GM12878 (cell line): Measurements from ENCODE around the gene ZNF280C. TPM values are rescaled to one million over a fixed set of nuclear protein-coding genes. Genes with fewer than 3 reads are reported as not detected.

Source experiments
- ATAC-seq: fragments of 200-7000 bp; cut with Tn5 transposase; 3 replicates; pipeline ENCODE4 v1.9.1; 2020; ENCODE audit warnings: mild to moderate bottlenecking, moderate library complexity
- BruUV-seq: library from RNA; stranded (reverse); fragments of 400-500 nt; replicated peaks from 2 replicates; lab custom pipeline; 2021; lab: Mats Ljungman, UMichigan
- CTCF ChIA-PET: fragments of 300-600 bp; sonication (Branson Sonifier 250); formaldehyde crosslinking; extraction: SDS; loops from one replicate; lab custom pipeline; 2021; ENCODE audit warnings: inconsistent platforms; lab: Yijun Ruan, JAX
- POLR2A ChIA-PET: fragments of 350-600 bp; formaldehyde crosslinking; extraction: SDS; loops from one replicate; lab custom pipeline; 2021; ENCODE audit warnings: inconsistent platforms; lab: Charles Lee
- RAD21 ChIA-PET: fragments of 300-600 bp; sonication (Branson Sonifier 250); formaldehyde crosslinking; loops from one replicate; lab custom pipeline; 2023; ENCODE audit warnings: antibody characterized with exemption; ENCODE audit not compliant: unreplicated experiment; lab: Charles Lee
- SMC1A ChIA-PET: fragments of 300-600 bp; sonication (Branson Sonifier 250); formaldehyde crosslinking; loops from one replicate; lab custom pipeline; 2023; ENCODE audit not compliant: unreplicated experiment, uncharacterized antibody; lab: Charles Lee
- DNase-seq: peaks from one replicate; pipeline ENCODE4 v3.0.0-alpha.2; 2011; ENCODE audit warnings: low read depth, low spot score
- FAIRE-seq: peaks from 3 replicates; lab custom pipeline; 2011; peaks lifted over from hg19 to GRCh38; lab: Jason Lieb, UNC
- H2AFZ ChIP-seq: 2 replicates; pipeline ENCODE4 v1.6.0; 2011; ENCODE audit warnings: low read depth, low read length, control low read depth; ENCODE audit not compliant: control insufficient read depth
- H3K27ac ChIP-seq: 2 replicates; pipeline ENCODE4 v1.5.1; 2011; ENCODE audit warnings: control low read depth; ENCODE audit not compliant: control insufficient read depth, insufficient read depth
- H3K27me3 ChIP-seq, 2 experiments: replicated peaks in 1 of 2; 2 replicates each; pipeline versions ENCODE4 v1.6.0 to v1.6.1; 2011; ENCODE audit warnings: low read length in 1 of 2; ENCODE audit not compliant: control insufficient read depth in 2 of 2, insufficient read depth in 2 of 2
- H3K36me3 ChIP-seq, 2 experiments: 2 replicates each; pipeline ENCODE4 v1.5.1; 2011; ENCODE audit warnings: low read length in 1 of 2; ENCODE audit not compliant: control insufficient read depth in 2 of 2, insufficient read depth in 2 of 2
- H3K4me1 ChIP-seq: 2 replicates; pipeline ENCODE4 v1.6.1; 2011; ENCODE audit warnings: mild to moderate bottlenecking, low read length, moderate library complexity, mixed read lengths; ENCODE audit not compliant: control insufficient read depth, insufficient read depth
- H3K4me2 ChIP-seq: 2 replicates; pipeline ENCODE4 v1.6.0; 2011; ENCODE audit warnings: control low read depth; ENCODE audit not compliant: control insufficient read depth, insufficient read depth
- H3K4me3 ChIP-seq: fragments of 200-600 bp; sonication (generic); 2 replicates; pipeline ENCODE4 v1.5.1; 2016
- H3K79me2 ChIP-seq: 2 replicates; pipeline ENCODE4 v1.6.0; 2011; ENCODE audit warnings: low read length; ENCODE audit not compliant: control insufficient read depth, insufficient read depth
- H3K9ac ChIP-seq: 2 replicates; pipeline ENCODE4 v1.8.0; 2011; ENCODE audit warnings: low read length, control low read depth, mixed read lengths; ENCODE audit not compliant: control insufficient read depth, insufficient read depth
- H3K9me3 ChIP-seq: replicated peaks from 3 replicates; pipeline ENCODE4 v1.5.1; 2011; ENCODE audit warnings: mild to moderate bottlenecking, low read length; ENCODE audit not compliant: control insufficient read depth, insufficient read depth
- H4K20me1 ChIP-seq: 2 replicates; pipeline ENCODE4 v1.6.0; 2011; ENCODE audit not compliant: control insufficient read depth, insufficient read depth
- BRCA1 ChIP-seq: IDR thresholded peaks from 2 replicates; pipeline ENCODE4 v1.6.1; 2011; ENCODE audit warnings: low read depth, low read length, improper control_type of control experiment
- CEBPB ChIP-seq, 2 experiments: fragments of 150-350 bp in 1 of 2; IDR thresholded peaks; 2 replicates each; pipeline ENCODE4 v1.6.1; 2012 to 2014; ENCODE audit warnings: low read depth in 2 of 2, low read length in 2 of 2, borderline replicate concordance in 1 of 2, inconsistent platforms in 1 of 2
- CTCF ChIP-seq, 3 experiments: IDR thresholded peaks in 2 of 3; conservative IDR thresholded peaks in 1 of 3; 2 replicates each; pipeline ENCODE4 v1.5.1; 2011; ENCODE audit warnings: low read depth in 3 of 3, low read length in 3 of 3, mild to moderate bottlenecking in 3 of 3, control low read depth in 2 of 3, moderate library complexity in 2 of 3, inconsistent platforms in 1 of 3, mixed read lengths in 1 of 3; ENCODE audit not compliant: control insufficient read depth in 2 of 3, insufficient read depth in 1 of 3; ENCODE audit errors: extremely low read depth in 1 of 3
- GATAD2B ChIP-seq: fragments of 450-650 bp; conservative IDR thresholded peaks from 2 replicates; pipeline ENCODE4 v1.6.1; 2017; ENCODE audit warnings: low read depth, mild to moderate bottlenecking, moderate library complexity
- HDGF ChIP-seq: fragments of 450-650 bp; IDR thresholded peaks from 2 replicates; pipeline ENCODE4 v1.6.1; 2016; ENCODE audit warnings: antibody characterized with exemption
- MXI1 ChIP-seq: fragments of 150-350 bp; IDR thresholded peaks from 2 replicates; pipeline ENCODE4 v1.6.1; 2011; ENCODE audit warnings: low read depth, mild to moderate bottlenecking, inconsistent platforms, low read length, improper control_type of control experiment
- RCOR1 ChIP-seq: conservative IDR thresholded peaks from 2 replicates; pipeline ENCODE4 v1.6.1; 2012; ENCODE audit warnings: low read depth, low read length, improper control_type of control experiment
- ZBTB4 ChIP-seq: fragments of 450-650 bp; formaldehyde crosslinking; IDR thresholded peaks from 2 replicates; pipeline ENCODE4 v1.4.0; 2022; ENCODE audit warnings: mild to moderate bottlenecking, moderate library complexity
- WGBS: methylation state at CpG from one replicate; pipeline ENCODE4 v1.1.6; 2016; ENCODE audit warnings: low lambda C conversion rate; ENCODE audit not compliant: insufficient replicate concordance, insufficient coverage; ENCODE audit errors: missing lambda C conversion rate; 5-methylcytosine and 5-hydroxymethylcytosine counted together
- in situ Hi-C: fragments of 300-500 bp; cut with MboI; formaldehyde crosslinking; loops from 9 replicates; pipeline ENCODE4 v1.14.3; 2018; ENCODE audit warnings: mixed read lengths
- intact Hi-C: fragments of 100-400 bp; cut with micrococcal nuclease; formaldehyde crosslinking; loops from one replicate; pipeline ENCODE4 v1.14.2; 2022; ENCODE audit not compliant: unreplicated experiment
- polyA plus RNA-seq, 11 experiments: library from polyadenylated mRNA; depleted of rRNA in 4 of 11; unstranded in 6 of 11; stranded (reverse) in 5 of 11; fragments of >200 nt; fragmentation: Nextera tagmentation in 4 of 11; fragmentation: Illumina TruSeq in 1 of 11; extraction: Ambion mirVana in 4 of 11; extraction: Trizol in 1 of 11; gene quantifications; 1 replicate in 1 of 11; 2 replicates in 10 of 11; pipeline versions ENCODE4 v1.2.1 to v1.2.3, GENCODE V29; 2011 to 2016; ENCODE audit warnings: inconsistent platforms in 2 of 11, missing spikeins in 2 of 11, low read depth in 1 of 11
- total RNA-seq, 4 experiments: library from RNA; depleted of rRNA in 3 of 4; stranded (reverse); fragments of >200 nt in 3 of 4; fragmentation: Illumina TruSeq in 1 of 4; extraction: Trizol in 1 of 4; gene quantifications; 2 replicates each; pipeline versions ENCODE4 v1.2.1 to v1.2.3, GENCODE V29; 2013 to 2021

Gene ZNF280C
- total and polyA plus RNA-seq, 10 of the 15 experiments (the other 5 are each of a cell fraction or from before 2014, with no cell fraction given), result 0.82 to 8.8 (median 5.7) TPM

GRCh38 chrX:130285069-130285620 lies 16.4 kb upstream of the ZNF280C start:
- TF ChIP-seq MXI1, result no peak
- no peak for TF ChIP-seq BRCA1
- no peak for TF ChIP-seq CEBPB (IDR thresholded peaks at IDR 0.05; ENCODE audit: borderline replicate concordance in 1 of 2, low read depth in 2 of 2, low read length in 2 of 2)
- no peak for TF ChIP-seq ZBTB4 (CRISPR knock-in tag)
- no peak for TF ChIP-seq RCOR1
- TF ChIP-seq HDGF, result no peak
- no peak for TF ChIP-seq GATAD2B
- TF ChIP-seq CTCF (IDR thresholded peaks at IDR 0.05 in 2 of 3, conservative IDR thresholded peaks at IDR 0.05 in 1 of 3; ENCODE audit: control insufficient read depth in 2 of 3, extremely low read depth in 1 of 3, insufficient read depth in 1 of 3, low read depth in 3 of 3, low read length in 3 of 3), result no peak
- Histone ChIP-seq H3K4me2 (no peak overlapping the region), H2AFZ (no peak overlapping the region), H4K20me1 (no peaks in the 10 kb centered on the region), H3K4me3 (no peak overlapping the region), H3K27ac (no peak overlapping the region), H3K79me2 (no peaks in the 10 kb centered on the region), H3K9me3 (no peaks in the 10 kb centered on the region; the same call in 2 of the 3 replicates), H3K27me3 (no peaks in the 10 kb centered on the region), H3K36me3 (no peaks in the 10 kb centered on the region), H3K9ac (no peak overlapping the region), H3K4me1 (no peaks in the 10 kb centered on the region)
- ChIA-PET CTCF (interaction anchor here (0.6 kb wide), 1 partner anchor 631 kb away, joined by 3 read pairs; no protein-coding TSS in a partner anchor), RAD21 (no interaction called here), SMC1A (no interaction called here), POLR2A (interaction anchor here (0.6 kb wide), 1 partner anchor 453 kb away, joined by 5 read pairs; no protein-coding TSS in a partner anchor)
- ATAC-seq, result no peak
- 5% methylated on average over 3 of the region's 3 CpGs for WGBS
- intact Hi-C loops, result no loop called here
- BruUV-seq, result no TSS peak
- in situ Hi-C loops, result no loop called here
- DNase-seq, result no peak
- FAIRE-seq, result no peak
